ENCODE measurements around the gene ZNF516.
A peak's percentile ranks its signal among the peaks of the same experiment; 100 is the strongest.

Gene ZNF516

DNA sequence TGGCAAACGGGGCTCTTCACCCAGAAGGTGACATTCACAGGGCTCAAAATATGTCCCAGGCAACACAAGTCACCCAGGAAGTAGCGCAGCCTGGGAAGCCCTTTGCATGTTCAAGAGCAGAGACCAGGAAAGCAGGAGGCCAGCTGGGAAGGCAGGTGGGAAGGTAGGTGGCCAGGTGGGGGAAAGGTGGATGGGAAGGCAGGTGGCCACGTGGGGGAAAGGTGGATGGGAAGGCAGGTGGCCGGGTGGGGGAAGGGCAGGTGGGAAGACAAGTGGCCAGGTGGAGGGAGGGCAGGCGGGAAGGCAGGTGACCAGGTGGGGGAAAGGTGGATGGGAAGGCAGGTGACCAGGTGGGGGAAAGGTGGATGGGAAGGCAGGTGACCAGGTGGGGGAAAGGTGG, 102.7 kb downstream of the ZNF516 start:
- no peaks in the 10 kb centered on the region for H3K36me3 ChIP-seq (ENCODE audit: control insufficient read depth in 2 of 2, insufficient read depth in 1 of 2, low read length in 2 of 2)
- ChIA-PET CTCF (no interaction called here), POLR2A (no interaction called here)
- 0 out of 2 replicates have a peak, but pooled peaks have one; percentile 50 for TF ChIP-seq ZEB2 (tag by site-specific recombination; IDR thresholded peaks at IDR 0.05)
- no peak for TF ChIP-seq ZNF2 (tag by site-specific recombination; IDR thresholded peaks at IDR 0.05)
- 0 out of 2 replicates have a peak, but pooled peaks cover 2% of the 10 kb centered on the region for H3K4me1 ChIP-seq (ENCODE audit: control insufficient read depth, insufficient read depth, low read length)
- H3K27ac ChIP-seq (ENCODE audit: extremely low read depth, low read depth, low read length): no peak overlapping the region
- H3K4me3 ChIP-seq (ENCODE audit: low read depth, low read length): no peak overlapping the region
- no peaks in the 10 kb centered on the region for H3K9me3 ChIP-seq (ENCODE audit: control insufficient read depth, insufficient read depth, low read depth, low read length)

DNA sequence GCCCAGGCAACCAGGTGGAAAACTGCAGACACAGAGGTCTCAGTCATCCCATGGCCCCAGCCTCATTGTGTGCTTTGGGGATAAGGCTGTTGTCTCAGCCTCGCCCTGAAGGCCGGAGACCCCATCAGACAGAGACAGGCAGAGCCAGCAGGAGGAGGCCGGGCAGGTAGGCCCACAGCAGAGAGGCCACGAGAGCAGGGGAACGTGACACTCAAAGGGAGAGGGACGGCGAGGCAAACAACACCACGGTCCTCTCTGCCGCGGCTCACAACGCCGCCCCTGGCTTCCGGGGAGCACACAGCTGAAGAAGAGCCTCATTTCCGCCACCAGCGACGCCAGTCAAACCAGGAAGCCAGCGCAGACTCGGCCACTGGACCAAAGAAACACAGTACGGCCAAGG, 103.3 kb downstream of the ZNF516 start:
- H3K4me1 ChIP-seq (ENCODE audit: control insufficient read depth, insufficient read depth, low read length): no peaks in the 10 kb centered on the region
- TF ChIP-seq ZNF549 (tag by site-specific recombination; IDR thresholded peaks at IDR 0.05) (no peak), ZNF514 (tag by site-specific recombination; IDR thresholded peaks at IDR 0.05) (no peak), ZNF19 (tag by site-specific recombination; IDR thresholded peaks at IDR 0.05; ENCODE audit: low read depth) (no peak), ZNF777 (tag by site-specific recombination; IDR thresholded peaks at IDR 0.05; ENCODE audit: borderline replicate concordance) (no peak), ZNF175 (tag by site-specific recombination; IDR thresholded peaks at IDR 0.05) (no peak), ZNF654 (tag by site-specific recombination; IDR thresholded peaks at IDR 0.05; ENCODE audit: low read depth) (no peak), KLF8 (tag by site-specific recombination; IDR thresholded peaks at IDR 0.05) (no peak), ZNF24 (tag by site-specific recombination; IDR thresholded peaks at IDR 0.05) (no peak), ZNF354C (tag by site-specific recombination; IDR thresholded peaks at IDR 0.05; ENCODE audit: borderline replicate concordance, low read depth) (no peak), ZNF292 (tag by site-specific recombination; IDR thresholded peaks at IDR 0.05; ENCODE audit: borderline replicate concordance, low read depth) (no peak), BCL11A (tag by site-specific recombination; IDR thresholded peaks at IDR 0.05; ENCODE audit: low read depth) (no peak), KLF17 (tag by site-specific recombination; IDR thresholded peaks at IDR 0.05) (no peak), ZNF394 (tag by site-specific recombination; IDR thresholded peaks at IDR 0.05; ENCODE audit: borderline replicate concordance) (no peak), ZNF266 (tag by site-specific recombination; IDR thresholded peaks at IDR 0.05; ENCODE audit: low read depth) (no peak), ZNF324 (tag by site-specific recombination; IDR thresholded peaks at IDR 0.05) (no peak), FEZF1 (tag by site-specific recombination; IDR thresholded peaks at IDR 0.05) (no peak), ZNF169 (tag by site-specific recombination; IDR thresholded peaks at IDR 0.05) (no peak)
- CTCF ChIA-PET: no interaction called here
- no peak overlapping the region for H3K27ac ChIP-seq (ENCODE audit: extremely low read depth, low read depth, low read length)
- H3K36me3 ChIP-seq (ENCODE audit: control insufficient read depth in 2 of 2, insufficient read depth in 1 of 2, low read length in 2 of 2): no peaks in the 10 kb centered on the region
- H3K4me3 ChIP-seq (ENCODE audit: low read depth, low read length): no peak overlapping the region
- H3K9me3 ChIP-seq (ENCODE audit: control insufficient read depth, insufficient read depth, low read depth, low read length): no peaks in the 10 kb centered on the region
- POLR2A ChIA-PET: no interaction called here

- ChIA-PET CTCF (interaction anchor here (2.2 kb wide), 1 partner anchor 8 kb away, joined by 19 read pairs; no protein-coding TSS in a partner anchor), POLR2A (no interaction called here)
- H3K4me3 ChIP-seq (ENCODE audit: low read depth, low read length): no peak overlapping the region
- no peaks in the 10 kb centered on the region for H3K9me3 ChIP-seq (ENCODE audit: control insufficient read depth, insufficient read depth, low read depth, low read length)
- H3K36me3 ChIP-seq (ENCODE audit: control insufficient read depth in 2 of 2, insufficient read depth in 1 of 2, low read length in 2 of 2): no peaks in the 10 kb centered on the region
- H3K4me1 ChIP-seq (ENCODE audit: control insufficient read depth, insufficient read depth, low read length): no peaks in the 10 kb centered on the region
- H3K27ac ChIP-seq (ENCODE audit: extremely low read depth, low read depth, low read length): no peak overlapping the region
- TF ChIP-seq ZNF248 (tag by site-specific recombination; IDR thresholded peaks at IDR 0.05): no peak
- no peak for TF ChIP-seq HOXD13 (CRISPR knock-in tag; IDR thresholded peaks at IDR 0.05; ENCODE audit: borderline replicate concordance)
- no peak for TF ChIP-seq WT1 (tag by site-specific recombination; IDR thresholded peaks at IDR 0.05)
- no peak for TF ChIP-seq ZNF701 (tag by site-specific recombination; IDR thresholded peaks at IDR 0.05)
- TF ChIP-seq ZNF350 (tag by site-specific recombination; IDR thresholded peaks at IDR 0.05): no peak
- no peak for TF ChIP-seq ZNF529 (tag by site-specific recombination; IDR thresholded peaks at IDR 0.05; ENCODE audit: insufficient replicate concordance)
- no peak for TF ChIP-seq ZNF184 (tag by site-specific recombination; IDR thresholded peaks at IDR 0.05)
- TF ChIP-seq ZNF777 (tag by site-specific recombination; IDR thresholded peaks at IDR 0.05; ENCODE audit: borderline replicate concordance): no peak
- TF ChIP-seq PRDM4 (tag by site-specific recombination; IDR thresholded peaks at IDR 0.05): no peak
- TF ChIP-seq ZNF174 (tag by site-specific recombination; IDR thresholded peaks at IDR 0.05): no peak
- TF ChIP-seq ATF2 (tag by site-specific recombination; IDR thresholded peaks at IDR 0.05; ENCODE audit: low read depth): no peak
- TF ChIP-seq TCF7L2 (IDR thresholded peaks at IDR 0.05; ENCODE audit: borderline replicate concordance, low read depth, low read length): no peak
- TF ChIP-seq ZFP41 (tag by site-specific recombination; IDR thresholded peaks at IDR 0.05; ENCODE audit: borderline replicate concordance): no peak
These were observed 104.0 kb downstream of the ZNF516 start for GRCh38 chr18:76391038-76391437.

All from HEK293 (cell line).